ENCODE data around the gene MBOAT1. TPM values are rescaled to one million over a fixed set of nuclear protein-coding genes. Genes with fewer than 3 reads are reported as not detected.

MBOAT1 gene
- polyA plus RNA-seq, 2 of the 4 experiments (the other 2 are of a cell fraction) = 1.9 to 5.5 TPM

DNA sequence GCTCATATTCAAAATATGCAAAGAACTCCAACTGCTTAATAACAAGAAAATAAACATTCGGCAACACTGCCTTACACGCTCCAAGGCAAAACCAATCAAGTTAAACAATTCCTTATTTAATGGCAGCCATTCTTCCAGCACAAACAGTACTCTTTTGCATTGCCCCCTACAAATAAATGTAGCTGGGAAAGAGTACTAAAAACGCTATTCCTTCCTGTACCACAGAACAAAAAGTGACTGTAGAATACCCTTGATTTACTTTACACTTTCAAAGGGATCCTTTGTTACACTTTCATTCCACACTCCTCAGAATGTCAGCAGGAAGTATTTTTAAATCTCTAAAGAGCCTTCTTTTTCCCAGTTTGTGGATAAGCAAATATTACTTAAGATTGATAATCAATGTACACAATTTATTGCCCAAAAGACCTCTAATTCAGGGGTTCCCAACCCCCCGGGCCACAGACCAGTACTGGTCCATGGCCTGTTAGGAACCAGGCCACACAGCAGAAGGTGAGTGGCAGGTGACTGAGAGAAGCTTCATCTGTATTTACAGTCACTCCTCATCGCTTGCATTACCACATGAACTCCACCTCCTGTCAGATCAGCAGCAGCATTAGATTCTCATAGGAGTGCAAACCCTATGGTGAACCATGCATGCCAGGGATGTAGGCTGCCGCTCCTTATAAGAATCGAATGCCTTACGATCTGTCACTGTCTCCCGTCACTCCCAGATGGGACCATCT is 51.6 kb downstream of the MBOAT1 start (continued):
- TF ChIP-seq, protein P1, sequence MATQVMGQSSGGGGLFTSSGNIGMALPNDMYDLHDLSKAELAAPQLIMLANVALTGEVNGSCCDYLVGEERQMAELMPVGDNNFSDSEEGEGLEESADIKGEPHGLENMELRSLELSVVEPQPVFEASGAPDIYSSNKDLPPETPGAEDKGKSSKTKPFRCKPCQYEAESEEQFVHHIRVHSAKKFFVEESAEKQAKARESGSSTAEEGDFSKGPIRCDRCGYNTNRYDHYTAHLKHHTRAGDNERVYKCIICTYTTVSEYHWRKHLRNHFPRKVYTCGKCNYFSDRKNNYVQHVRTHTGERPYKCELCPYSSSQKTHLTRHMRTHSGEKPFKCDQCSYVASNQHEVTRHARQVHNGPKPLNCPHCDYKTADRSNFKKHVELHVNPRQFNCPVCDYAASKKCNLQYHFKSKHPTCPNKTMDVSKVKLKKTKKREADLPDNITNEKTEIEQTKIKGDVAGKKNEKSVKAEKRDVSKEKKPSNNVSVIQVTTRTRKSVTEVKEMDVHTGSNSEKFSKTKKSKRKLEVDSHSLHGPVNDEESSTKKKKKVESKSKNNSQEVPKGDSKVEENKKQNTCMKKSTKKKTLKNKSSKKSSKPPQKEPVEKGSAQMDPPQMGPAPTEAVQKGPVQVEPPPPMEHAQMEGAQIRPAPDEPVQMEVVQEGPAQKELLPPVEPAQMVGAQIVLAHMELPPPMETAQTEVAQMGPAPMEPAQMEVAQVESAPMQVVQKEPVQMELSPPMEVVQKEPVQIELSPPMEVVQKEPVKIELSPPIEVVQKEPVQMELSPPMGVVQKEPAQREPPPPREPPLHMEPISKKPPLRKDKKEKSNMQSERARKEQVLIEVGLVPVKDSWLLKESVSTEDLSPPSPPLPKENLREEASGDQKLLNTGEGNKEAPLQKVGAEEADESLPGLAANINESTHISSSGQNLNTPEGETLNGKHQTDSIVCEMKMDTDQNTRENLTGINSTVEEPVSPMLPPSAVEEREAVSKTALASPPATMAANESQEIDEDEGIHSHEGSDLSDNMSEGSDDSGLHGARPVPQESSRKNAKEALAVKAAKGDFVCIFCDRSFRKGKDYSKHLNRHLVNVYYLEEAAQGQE (IDR thresholded peaks at IDR 0.05) = no peak
- TF ChIP-seq FOSL2 (IDR thresholded peaks at IDR 0.05) (no peak), FOSL2 (CRISPR knock-in tag; IDR thresholded peaks at IDR 0.05) (no peak), HDAC2 (IDR thresholded peaks at IDR 0.05) (no peak), MAFK (IDR thresholded peaks at IDR 0.05; ENCODE audit: partially characterized antibody) (no peak)

DNA sequence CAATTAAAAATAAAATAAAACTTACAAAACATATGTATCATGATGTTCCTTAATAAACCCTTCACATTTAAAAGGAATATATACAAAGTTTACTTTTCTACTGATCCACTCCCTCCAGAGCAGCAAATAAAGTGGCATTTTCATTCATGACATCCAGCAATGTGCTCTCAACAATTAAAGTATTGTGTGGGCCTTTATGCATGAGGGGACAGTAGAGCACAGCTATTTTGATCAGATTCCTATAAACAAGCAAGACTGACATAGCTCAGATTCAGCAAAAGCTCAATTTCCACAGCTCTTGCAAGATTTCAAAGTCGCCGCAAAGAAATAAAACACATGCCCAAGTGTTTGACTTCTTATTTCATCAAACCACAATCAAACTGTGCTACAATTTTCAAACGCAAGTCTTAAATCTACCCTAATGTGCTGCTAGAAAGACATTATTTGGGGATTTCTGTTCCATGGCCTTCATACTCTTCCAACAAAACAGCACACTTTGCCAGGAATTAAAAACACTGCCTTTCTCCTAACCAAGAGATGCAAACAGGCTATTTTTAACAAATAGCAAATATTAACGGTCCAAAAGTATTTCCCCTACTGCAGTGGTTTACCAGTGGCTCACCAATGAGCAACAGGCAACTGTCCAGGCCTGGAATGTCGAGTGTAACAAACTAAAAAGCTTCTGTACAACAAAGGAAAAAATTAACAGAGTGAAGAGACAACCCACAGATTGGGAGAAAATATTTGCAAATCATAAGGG is 52.3 kb downstream of the MBOAT1 start:
- Histone ChIP-seq H3K27ac (no peak overlapping the region), H3K4me3 (no peak overlapping the region), H3K4me2 (no peak overlapping the region), H3K4me1 (no peaks in the 10 kb centered on the region), H3K9me3 (no peaks in the 10 kb centered on the region)
- ATAC-seq (no peak), FAIRE-seq (no peak), DNase-seq (ENCODE audit: low read depth in 1 of 2, low spot score in 1 of 2) (no peak)
- no peak for TF ChIP-seq MAFK (IDR thresholded peaks at IDR 0.05; ENCODE audit: partially characterized antibody)
- no peak for TF ChIP-seq NR3C1 (IDR thresholded peaks at IDR 0.05)
- no peak for TF ChIP-seq RARB (CRISPR knock-in tag; IDR thresholded peaks at IDR 0.05)
- no peak for TF ChIP-seq NFE2L2 (conservative IDR thresholded peaks at IDR 0.05; ENCODE audit: low read length)
- no peak for TF ChIP-seq RAD21 (conservative IDR thresholded peaks at IDR 0.05 in 1 of 2, IDR thresholded peaks at IDR 0.05 in 1 of 2)
- no peak for TF ChIP-seq MYC (IDR thresholded peaks at IDR 0.05; ENCODE audit: borderline replicate concordance, low read length)
- TF ChIP-seq, protein P2, sequence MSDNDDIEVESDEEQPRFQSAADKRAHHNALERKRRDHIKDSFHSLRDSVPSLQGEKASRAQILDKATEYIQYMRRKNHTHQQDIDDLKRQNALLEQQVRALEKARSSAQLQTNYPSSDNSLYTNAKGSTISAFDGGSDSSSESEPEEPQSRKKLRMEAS (IDR thresholded peaks at IDR 0.05) = no peak
- TF ChIP-seq, protein P3, sequence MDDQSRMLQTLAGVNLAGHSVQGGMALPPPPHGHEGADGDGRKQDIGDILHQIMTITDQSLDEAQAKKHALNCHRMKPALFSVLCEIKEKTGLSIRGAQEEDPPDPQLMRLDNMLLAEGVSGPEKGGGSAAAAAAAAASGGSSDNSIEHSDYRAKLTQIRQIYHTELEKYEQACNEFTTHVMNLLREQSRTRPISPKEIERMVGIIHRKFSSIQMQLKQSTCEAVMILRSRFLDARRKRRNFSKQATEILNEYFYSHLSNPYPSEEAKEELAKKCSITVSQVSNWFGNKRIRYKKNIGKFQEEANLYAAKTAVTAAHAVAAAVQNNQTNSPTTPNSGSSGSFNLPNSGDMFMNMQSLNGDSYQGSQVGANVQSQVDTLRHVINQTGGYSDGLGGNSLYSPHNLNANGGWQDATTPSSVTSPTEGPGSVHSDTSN (IDR thresholded peaks at IDR 0.05) = no peak
- TF ChIP-seq CBX8 (IDR thresholded peaks at IDR 0.05) = no peak
- TF ChIP-seq NPAS2 (CRISPR knock-in tag; IDR thresholded peaks at IDR 0.05; ENCODE audit: borderline replicate concordance) = no peak
- TF ChIP-seq POLR2A (IDR thresholded peaks at IDR 0.05; ENCODE audit: low read length) = no peak
- TF ChIP-seq KDM5A (IDR thresholded peaks at IDR 0.05) = no peak
- TF ChIP-seq, protein P4, sequence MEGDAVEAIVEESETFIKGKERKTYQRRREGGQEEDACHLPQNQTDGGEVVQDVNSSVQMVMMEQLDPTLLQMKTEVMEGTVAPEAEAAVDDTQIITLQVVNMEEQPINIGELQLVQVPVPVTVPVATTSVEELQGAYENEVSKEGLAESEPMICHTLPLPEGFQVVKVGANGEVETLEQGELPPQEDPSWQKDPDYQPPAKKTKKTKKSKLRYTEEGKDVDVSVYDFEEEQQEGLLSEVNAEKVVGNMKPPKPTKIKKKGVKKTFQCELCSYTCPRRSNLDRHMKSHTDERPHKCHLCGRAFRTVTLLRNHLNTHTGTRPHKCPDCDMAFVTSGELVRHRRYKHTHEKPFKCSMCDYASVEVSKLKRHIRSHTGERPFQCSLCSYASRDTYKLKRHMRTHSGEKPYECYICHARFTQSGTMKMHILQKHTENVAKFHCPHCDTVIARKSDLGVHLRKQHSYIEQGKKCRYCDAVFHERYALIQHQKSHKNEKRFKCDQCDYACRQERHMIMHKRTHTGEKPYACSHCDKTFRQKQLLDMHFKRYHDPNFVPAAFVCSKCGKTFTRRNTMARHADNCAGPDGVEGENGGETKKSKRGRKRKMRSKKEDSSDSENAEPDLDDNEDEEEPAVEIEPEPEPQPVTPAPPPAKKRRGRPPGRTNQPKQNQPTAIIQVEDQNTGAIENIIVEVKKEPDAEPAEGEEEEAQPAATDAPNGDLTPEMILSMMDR (IDR thresholded peaks at IDR 0.05) = no peak
- no peak for TF ChIP-seq CHD4 (IDR thresholded peaks at IDR 0.05; ENCODE audit: borderline replicate concordance)
- TF ChIP-seq, protein P5, sequence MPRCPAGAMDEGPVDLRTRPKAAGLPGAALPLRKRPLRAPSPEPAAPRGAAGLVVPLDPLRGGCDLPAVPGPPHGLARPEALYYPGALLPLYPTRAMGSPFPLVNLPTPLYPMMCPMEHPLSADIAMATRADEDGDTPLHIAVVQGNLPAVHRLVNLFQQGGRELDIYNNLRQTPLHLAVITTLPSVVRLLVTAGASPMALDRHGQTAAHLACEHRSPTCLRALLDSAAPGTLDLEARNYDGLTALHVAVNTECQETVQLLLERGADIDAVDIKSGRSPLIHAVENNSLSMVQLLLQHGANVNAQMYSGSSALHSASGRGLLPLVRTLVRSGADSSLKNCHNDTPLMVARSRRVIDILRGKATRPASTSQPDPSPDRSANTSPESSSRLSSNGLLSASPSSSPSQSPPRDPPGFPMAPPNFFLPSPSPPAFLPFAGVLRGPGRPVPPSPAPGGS (IDR thresholded peaks at IDR 0.05) = no peak
- no peak for TF ChIP-seq FOSL2 (IDR thresholded peaks at IDR 0.05)
- TF ChIP-seq FOSL2 (CRISPR knock-in tag; IDR thresholded peaks at IDR 0.05) = no peak
- no peak for TF ChIP-seq CBX2 (IDR thresholded peaks at IDR 0.05; ENCODE audit: borderline replicate concordance, low read depth)
- no peak for TF ChIP-seq ZC3H11A (IDR thresholded peaks at IDR 0.05)
- TF ChIP-seq EP300 (IDR thresholded peaks at IDR 0.05) = no peak
- TF ChIP-seq, protein P6, sequence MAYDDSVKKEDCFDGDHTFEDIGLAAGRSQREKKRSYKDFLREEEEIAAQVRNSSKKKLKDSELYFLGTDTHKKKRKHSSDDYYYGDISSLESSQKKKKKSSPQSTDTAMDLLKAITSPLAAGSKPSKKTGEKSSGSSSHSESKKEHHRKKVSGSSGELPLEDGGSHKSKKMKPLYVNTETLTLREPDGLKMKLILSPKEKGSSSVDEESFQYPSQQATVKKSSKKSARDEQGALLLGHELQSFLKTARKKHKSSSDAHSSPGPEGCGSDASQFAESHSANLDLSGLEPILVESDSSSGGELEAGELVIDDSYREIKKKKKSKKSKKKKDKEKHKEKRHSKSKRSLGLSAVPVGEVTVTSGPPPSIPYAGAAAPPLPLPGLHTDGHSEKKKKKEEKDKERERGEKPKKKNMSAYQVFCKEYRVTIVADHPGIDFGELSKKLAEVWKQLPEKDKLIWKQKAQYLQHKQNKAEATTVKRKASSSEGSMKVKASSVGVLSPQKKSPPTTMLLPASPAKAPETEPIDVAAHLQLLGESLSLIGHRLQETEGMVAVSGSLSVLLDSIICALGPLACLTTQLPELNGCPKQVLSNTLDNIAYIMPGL (CRISPR knock-in tag; IDR thresholded peaks at IDR 0.05; ENCODE audit: borderline replicate concordance) = no peak
- ChIA-PET POLR2A (no interaction called here), CTCF (no interaction called here)
- 68% methylated on average over 5 of the region's 5 CpGs for WGBS (ENCODE audit: missing lambda C conversion rate)

Data from A549 (cell line).